OCI-LY1 (cell line): ENCODE measurements around the gene MACROH2A2.

ENCODE experiments used
- CTCF ChIP-seq: fragments of 200-600 bp; sonication (generic), shearing (Covaris generic); IDR thresholded peaks from 2 replicates; pipeline ENCODE4 v1.5.1; 2017; ENCODE audit warnings: mild to moderate bottlenecking, antibody characterized with exemption, low read length, moderate library complexity, mixed read lengths
- EZH2 ChIP-seq: fragments of 200-600 bp; sonication (generic), shearing (Covaris generic); IDR thresholded peaks from 2 replicates; pipeline ENCODE4 v1.8.0; 2017; ENCODE audit warnings: borderline replicate concordance, mixed run types, mild to moderate bottlenecking, antibody characterized with exemption, low read length, moderate library complexity, mixed read lengths

DNA sequence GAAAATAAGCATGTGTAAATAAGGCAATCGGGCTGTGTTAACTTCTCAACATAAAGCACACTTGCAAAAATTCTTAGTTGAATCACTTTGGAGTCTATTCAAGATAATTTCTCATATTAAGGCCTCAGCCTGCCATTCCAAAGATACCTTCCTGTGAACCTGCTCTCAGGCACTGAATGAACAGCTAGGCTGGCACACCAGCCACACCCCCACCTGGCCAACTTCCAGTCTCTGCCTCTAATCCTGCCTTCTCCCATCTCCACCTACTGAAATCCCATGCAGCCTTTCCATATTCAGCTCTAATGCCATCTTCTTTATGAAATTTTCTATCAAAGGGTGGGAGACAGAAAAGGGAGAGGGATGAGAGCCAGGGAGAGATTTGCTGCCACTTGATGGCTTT is 17.1 kb upstream of the MACROH2A2 start:
- TF ChIP-seq CTCF: no peak
- no peak for TF ChIP-seq EZH2
